Karpas-422 (cell line): ENCODE measurements around the gene NUCB1. TPM values are rescaled to one million over a fixed set of nuclear protein-coding genes. Genes with fewer than 3 reads are reported as not detected.

Experiments used
- small RNA-seq: library from RNA; depleted of rRNA; stranded (forward); fragments of <200 nt; gene quantifications from one replicate; pipeline ENCODE3, GENCODE V24; 2014
- total RNA-seq: library from RNA; depleted of rRNA; stranded (reverse); fragments of >200 nt; shearing (Covaris generic); gene quantifications from 2 replicates; pipeline ENCODE4 v1.2.3, GENCODE V29; 2014; ENCODE audit warnings: low replicate concordance; rRNA removed

The NUCB1 gene
- total RNA-seq, 1 experiment from 2014 or later, result 57.5 TPM

Small RNA genes within 50 kb of the gene (small RNA-seq; reads per million reads assigned to genes)
- gene AC026803.1, result not detected

Other genes with a start within 250 kb of the NUCB1 start
- 0.83 TPM in 1 of 2 replicates, not detected in the other for gene NTN5, start 227.3 kb upstream of the NUCB1 start, total RNA-seq
- not detected in 2 replicates for gene FUT2, start 204.3 kb upstream of the NUCB1 start, total RNA-seq
- 0.58 and 0.78 TPM in 2 replicates for gene MAMSTR, start 180.6 kb upstream of the NUCB1 start, total RNA-seq
- not detected in 2 replicates for gene RASIP1, start 159.7 kb upstream of the NUCB1 start, total RNA-seq
- gene IZUMO1, start 153.4 kb upstream of the NUCB1 start, total RNA-seq, result not detected in 2 replicates
- gene FUT1, start 147.7 kb upstream of the NUCB1 start, total RNA-seq, result not detected in 2 replicates
- not detected in 2 replicates for gene FGF21, start 144.8 kb upstream of the NUCB1 start, total RNA-seq
- 45.9 and 74.6 TPM in 2 replicates for gene BCAT2, start 89.3 kb upstream of the NUCB1 start, total RNA-seq
- 1.0 and 1.9 TPM in 2 replicates for gene HSD17B14, start 63.8 kb upstream of the NUCB1 start, total RNA-seq
- gene PLEKHA4, start 31.7 kb upstream of the NUCB1 start, total RNA-seq, result not detected in 2 replicates
- 22.6 and 31.3 TPM in 2 replicates for gene PPP1R15A, start 27.9 kb upstream of the NUCB1 start, total RNA-seq
- gene TULP2, start 1.6 kb upstream of the NUCB1 start, total RNA-seq, result not detected in 2 replicates
- 1.4 and 3.3 TPM in 2 replicates for gene DHDH, start 33.4 kb downstream of the NUCB1 start, total RNA-seq
- 93.8 and 164 TPM in 2 replicates for gene BAX, start 54.6 kb downstream of the NUCB1 start, total RNA-seq
- gene FTL, start 65.0 kb downstream of the NUCB1 start, total RNA-seq, result 6,036 and 6,638 TPM in 2 replicates
- 39.0 and 42.6 TPM in 2 replicates for gene GYS1, start 93.0 kb downstream of the NUCB1 start, total RNA-seq
- 107 and 298 TPM in 2 replicates for gene RUVBL2, start 93.6 kb downstream of the NUCB1 start, total RNA-seq
- gene LHB, start 116.8 kb downstream of the NUCB1 start, total RNA-seq, result not detected in 2 replicates
- gene CGB3, start 124.0 kb downstream of the NUCB1 start, total RNA-seq, result not detected in 2 replicates
- gene CGB2, start 131.6 kb downstream of the NUCB1 start, total RNA-seq, result not detected in 2 replicates
- gene CGB1, start 136.6 kb downstream of the NUCB1 start, total RNA-seq, result not detected in 2 replicates
- gene CGB5, start 143.5 kb downstream of the NUCB1 start, total RNA-seq, result not detected in 2 replicates
- gene CGB8, start 148.8 kb downstream of the NUCB1 start, total RNA-seq, result not detected in 2 replicates
- not detected in 2 replicates for gene CGB7, start 157.4 kb downstream of the NUCB1 start, total RNA-seq
- gene NTF4, start 164.5 kb downstream of the NUCB1 start, total RNA-seq, result not detected in 2 replicates
- not detected in 2 replicates for gene KCNA7, start 172.4 kb downstream of the NUCB1 start, total RNA-seq
- gene SNRNP70, start 185.1 kb downstream of the NUCB1 start, total RNA-seq, result 420 and 646 TPM in 2 replicates
- 6.4 and 23.4 TPM in 2 replicates for gene LIN7B, start 214.1 kb downstream of the NUCB1 start, total RNA-seq
- 3.4 and 5.5 TPM in 2 replicates for gene C19orf73, start 218.8 kb downstream of the NUCB1 start, total RNA-seq
- 5.4 and 7.9 TPM in 2 replicates for gene PPFIA3, start 219.2 kb downstream of the NUCB1 start, total RNA-seq